SU-DHL-6 (cell line): ENCODE data around the gene VIPR2.

Experiments used
- CTCF ChIP-seq: fragments of 200-600 bp; sonication (generic); IDR thresholded peaks from one replicate; pipeline ENCODE4 v1.5.1; 2017; ENCODE audit warnings: antibody characterized with exemption, mild to moderate bottlenecking, low read length, moderate library complexity; ENCODE audit not compliant: insufficient read depth, poor library complexity, severe bottlenecking
- EZH2phosphoT487 ChIP-seq: fragments of 200-600 bp; sonication (generic), shearing (Covaris generic); conservative IDR thresholded peaks from 2 replicates; pipeline ENCODE4 v1.6.1; 2018; ENCODE audit warnings: mild to moderate bottlenecking, antibody characterized with exemption, low read length, moderate library complexity, mixed read lengths

- TF ChIP-seq CTCF, result no peak
- no peak for TF ChIP-seq EZH2phosphoT487
Observed at GRCh38 chr7:159109653-159110035, 35.0 kb downstream of the VIPR2 start.
